Vagina (tissue), 2 donors: Measurements from ENCODE around the gene SMPD3.

Experiments
- CTCF ChIP-seq, 3 experiments: fragments of 450-650 bp in 2 of 3; fragments of 200-600 bp in 1 of 3; sonication (generic) in 1 of 3; IDR thresholded peaks; one replicate each; pipeline ENCODE4 v1.5.1; 2017 to 2019; ENCODE audit warnings: antibody characterized with exemption in 3 of 3, mild to moderate bottlenecking in 2 of 3, moderate library complexity in 2 of 3
- POLR2A ChIP-seq, 2 donors: fragments of 450-650 bp; IDR thresholded peaks; one replicate each; pipeline ENCODE4 v1.6.1; 2017; ENCODE audit warnings: antibody characterized with exemption in 2 of 2, mild to moderate bottlenecking in 2 of 2, moderate library complexity in 2 of 2
- POLR2AphosphoS5 ChIP-seq, 2 donors: sonication (generic); formaldehyde crosslinking; IDR thresholded peaks; one replicate each; pipeline ENCODE4 v1.9.0; 2017; ENCODE audit warnings: antibody characterized with exemption in 2 of 2, mild to moderate bottlenecking in 2 of 2, low read depth in 1 of 2; ENCODE audit not compliant: insufficient read depth in 1 of 2

- TF ChIP-seq POLR2A (IDR thresholded peaks at IDR 0.05) = no peak
- TF ChIP-seq CTCF (IDR thresholded peaks at IDR 0.05) = no peak
- no peak for TF ChIP-seq POLR2AphosphoS5 (IDR thresholded peaks at IDR 0.05; ENCODE audit: insufficient read depth in 1 of 2, low read depth in 1 of 2)
Observed at GRCh38 chr16:68361485-68361884, 86.8 kb downstream of the SMPD3 start.
